ENCODE data around the gene HYDIN.

The HYDIN gene

DNA sequence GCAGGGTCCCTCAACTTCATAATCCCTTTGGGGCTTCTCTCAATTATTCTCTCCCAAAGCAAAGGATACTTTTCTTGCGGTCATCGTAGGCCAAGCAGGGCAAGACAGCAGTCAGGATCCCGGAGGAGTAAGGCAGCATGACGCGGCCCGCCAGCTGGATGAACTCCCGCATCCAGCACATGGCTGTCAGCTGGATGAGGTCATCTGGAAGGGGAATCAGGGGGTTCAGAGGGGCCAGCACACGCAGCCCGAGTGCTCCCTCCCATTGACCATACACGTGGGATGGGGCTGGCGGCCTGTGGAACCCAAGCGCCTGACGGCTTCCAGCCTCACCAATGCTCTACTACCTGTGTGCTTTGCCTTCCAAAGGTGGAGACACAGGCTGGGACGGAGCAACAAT, 448.7 kb downstream of the HYDIN start:
- DNase-seq, result no peak

DNA sequence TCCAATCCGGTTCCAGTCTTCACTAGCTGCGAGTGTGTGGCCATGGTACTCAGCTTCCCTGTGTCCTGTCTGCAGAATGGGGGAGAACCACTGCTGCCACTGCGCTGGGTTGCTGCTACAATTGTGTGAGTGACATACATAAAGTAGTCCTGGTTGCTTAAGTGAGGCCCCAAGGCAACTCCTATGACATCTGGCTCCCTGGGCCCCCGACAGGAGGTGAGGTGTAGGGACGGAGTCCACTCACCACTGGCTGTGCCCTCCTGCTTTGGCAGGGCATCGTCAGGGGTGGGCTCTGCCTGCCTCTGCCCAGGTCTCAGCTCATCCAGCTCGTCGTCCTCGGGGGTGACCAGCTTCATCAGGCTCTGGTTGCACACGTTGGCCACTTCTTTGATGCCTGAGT, 450.0 kb downstream of the HYDIN start:
- DNase-seq, result no peak

- DNase-seq, result no peak
Measured at GRCh38 chr16:70779361-70779760, 451.2 kb downstream of the HYDIN start.

DNA sequence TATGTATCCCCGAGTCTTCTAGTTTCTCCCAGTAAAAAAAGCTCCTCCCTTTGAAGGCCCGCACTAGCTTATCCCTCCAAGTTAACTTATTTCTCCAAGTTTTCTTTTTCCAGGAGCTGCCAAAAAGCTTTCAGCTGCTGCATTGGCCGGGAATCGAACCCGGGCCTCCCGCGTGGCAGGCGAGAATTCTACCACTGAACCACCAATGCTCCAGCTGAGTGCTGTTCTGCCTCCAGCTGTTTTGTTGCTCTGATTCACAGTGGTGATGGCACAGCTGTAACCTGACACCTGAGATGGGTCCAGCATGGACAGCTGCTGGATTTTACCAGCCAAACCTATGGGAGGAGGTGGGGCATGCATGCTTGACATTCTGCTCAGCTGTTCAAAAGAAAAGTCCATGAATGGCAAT, 451.6 kb downstream of the HYDIN start:
- DNase-seq, result peak; percentile 1

- no peak for DNase-seq
Measured at GRCh38 chr16:70777973-70778406, 452.5 kb downstream of the HYDIN start.

- DNase-seq, result no peak
Measured at GRCh38 chr16:70777496-70777895, 453.0 kb downstream of the HYDIN start.

GRCh38 chr16:70775399-70775798, 455.1 kb downstream of the HYDIN start:
- DNase-seq, result no peak

DNA sequence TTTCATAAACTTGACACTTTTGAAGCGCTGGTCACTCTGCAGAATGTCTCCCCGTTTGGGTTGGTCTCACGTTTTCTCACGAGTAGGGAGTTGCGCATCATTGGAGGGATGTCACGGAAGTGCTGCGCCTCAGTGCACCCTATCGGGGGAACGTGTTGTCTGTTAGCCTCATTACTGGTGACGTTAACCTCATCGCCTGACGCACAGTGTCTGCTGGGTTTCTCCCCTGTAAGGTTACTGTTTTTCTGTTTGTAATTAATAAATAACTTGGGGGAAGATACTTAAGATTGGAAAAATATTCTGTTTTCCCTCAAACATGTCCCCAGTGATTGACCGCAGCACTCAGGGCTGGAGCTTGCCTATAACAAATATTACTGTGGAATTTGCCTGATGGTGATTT, 456.3 kb downstream of the HYDIN start:
- DNase-seq, result no peak

DNA sequence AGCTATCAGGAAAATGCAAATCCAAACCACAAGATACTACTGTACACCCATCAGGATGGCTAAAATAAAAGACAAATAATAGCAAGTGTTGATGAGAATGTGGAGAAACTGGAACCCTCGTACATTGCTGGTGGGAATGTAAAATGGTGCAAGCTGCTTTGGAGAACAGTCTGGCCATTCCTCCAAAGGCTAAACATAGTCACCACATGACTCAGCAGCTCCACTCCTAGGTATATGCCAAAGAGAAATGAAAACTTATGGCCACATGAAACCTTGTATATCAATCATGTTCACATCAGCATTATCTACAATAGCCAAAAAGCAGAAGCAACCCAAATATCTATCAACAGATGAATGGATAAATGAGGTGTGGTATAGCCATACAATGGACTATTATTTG, 458.0 kb downstream of the HYDIN start:
- DNase-seq, result no peak

DNA sequence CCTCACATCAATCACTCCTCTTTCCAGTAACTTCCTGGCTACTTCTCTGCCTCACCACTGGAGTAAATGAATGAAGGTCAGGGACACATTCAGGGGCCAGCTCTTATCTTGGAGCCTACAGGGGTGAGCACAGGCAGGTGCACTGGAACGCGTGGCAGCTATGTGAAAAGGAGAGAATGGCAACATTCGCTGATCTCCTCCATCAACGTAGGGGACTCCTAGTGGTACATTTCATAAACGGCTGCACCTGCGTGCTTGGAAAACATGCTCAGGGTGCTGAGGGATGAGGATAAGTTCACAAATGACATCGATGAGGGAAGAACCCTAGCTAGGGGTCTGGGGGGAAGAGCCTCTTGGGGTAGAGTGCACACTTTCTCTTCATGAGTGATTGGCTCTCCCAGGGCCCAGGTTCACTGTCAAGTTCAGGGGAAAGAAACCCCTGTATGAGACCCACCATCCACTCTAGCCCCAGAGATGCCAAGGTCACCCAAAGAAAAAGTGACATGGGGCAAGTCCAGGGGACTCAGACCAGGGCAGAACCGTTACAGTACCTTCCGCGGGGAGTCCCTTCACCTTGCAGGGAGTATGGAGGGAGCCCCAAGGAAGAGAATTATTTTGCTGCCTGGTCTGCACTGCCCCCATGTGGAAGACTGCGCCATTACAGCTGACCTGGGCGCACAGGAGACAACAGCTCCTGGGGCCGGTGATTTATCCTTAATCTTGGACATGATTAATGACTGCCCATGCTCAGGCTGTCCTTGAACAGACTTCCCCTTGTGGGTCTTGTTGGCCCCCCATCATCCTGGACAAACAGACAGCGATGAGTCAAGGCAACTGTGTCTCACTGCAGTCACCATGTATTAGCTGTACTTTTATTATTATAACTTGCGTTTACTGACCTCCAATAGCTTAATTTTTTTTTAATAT, 459.6 kb downstream of the HYDIN start:
- DNase-seq, result no peak

DNA sequence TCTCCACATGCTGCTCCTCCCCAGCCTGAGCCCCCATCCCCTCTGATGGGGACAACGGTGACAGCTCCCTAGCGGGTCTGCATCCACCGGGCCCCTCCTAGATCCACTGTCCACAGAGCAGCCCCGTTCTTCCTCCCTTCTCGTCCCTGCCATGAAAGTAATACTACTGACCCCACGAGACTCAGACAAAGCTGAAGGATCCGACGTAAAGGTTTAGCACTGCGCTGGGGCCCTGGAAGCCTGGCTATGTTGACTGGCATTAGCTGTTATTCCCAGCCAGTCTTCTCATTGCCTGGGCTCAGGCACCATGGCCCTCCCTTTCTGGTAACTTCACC, 460.3 kb downstream of the HYDIN start:
- DNase-seq, result no peak

DNA sequence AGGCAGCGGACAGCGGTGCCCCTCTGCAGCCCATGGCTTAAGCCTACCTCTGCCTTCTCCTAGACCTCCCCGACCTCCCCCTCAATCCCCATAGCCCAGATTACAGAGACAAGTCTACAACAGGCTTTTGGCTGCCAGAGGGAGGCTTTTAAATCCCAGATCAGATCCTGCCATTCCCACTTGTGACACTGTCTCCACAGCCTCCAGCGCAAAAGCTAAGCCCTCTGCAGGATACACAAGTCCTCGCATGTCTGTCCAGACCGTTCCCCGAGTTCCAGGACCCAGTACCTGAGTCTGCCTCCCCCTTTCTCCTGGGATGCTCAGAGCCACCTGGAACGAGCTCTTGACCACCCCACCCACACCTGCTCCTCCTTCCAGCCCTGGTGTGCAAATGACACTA, 460.8 kb downstream of the HYDIN start:
- DNase-seq, result no peak

DNA sequence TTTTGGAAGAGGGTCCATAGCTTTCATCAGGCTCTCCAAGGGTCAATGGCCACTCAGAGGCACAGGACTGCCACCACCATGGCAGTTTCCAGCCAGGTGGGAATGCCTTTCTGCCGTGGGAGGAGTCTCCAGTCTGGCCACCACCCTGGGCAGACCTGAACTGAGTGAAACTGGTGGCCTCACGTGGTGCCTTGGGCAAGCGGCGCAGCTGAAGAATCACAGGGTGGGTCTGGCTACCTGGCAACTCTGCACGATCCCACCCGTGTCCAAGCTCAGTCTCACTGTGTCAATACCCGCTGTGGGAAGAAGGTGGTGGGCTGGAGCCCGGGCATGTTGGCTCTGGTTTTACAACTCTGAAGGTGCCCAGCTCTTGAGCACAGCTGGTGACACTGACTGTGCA, 461.4 kb downstream of the HYDIN start:
- no peak for DNase-seq

- no peak for DNase-seq
Measured at GRCh38 chr16:70768203-70768580, 462.3 kb downstream of the HYDIN start.

DNA sequence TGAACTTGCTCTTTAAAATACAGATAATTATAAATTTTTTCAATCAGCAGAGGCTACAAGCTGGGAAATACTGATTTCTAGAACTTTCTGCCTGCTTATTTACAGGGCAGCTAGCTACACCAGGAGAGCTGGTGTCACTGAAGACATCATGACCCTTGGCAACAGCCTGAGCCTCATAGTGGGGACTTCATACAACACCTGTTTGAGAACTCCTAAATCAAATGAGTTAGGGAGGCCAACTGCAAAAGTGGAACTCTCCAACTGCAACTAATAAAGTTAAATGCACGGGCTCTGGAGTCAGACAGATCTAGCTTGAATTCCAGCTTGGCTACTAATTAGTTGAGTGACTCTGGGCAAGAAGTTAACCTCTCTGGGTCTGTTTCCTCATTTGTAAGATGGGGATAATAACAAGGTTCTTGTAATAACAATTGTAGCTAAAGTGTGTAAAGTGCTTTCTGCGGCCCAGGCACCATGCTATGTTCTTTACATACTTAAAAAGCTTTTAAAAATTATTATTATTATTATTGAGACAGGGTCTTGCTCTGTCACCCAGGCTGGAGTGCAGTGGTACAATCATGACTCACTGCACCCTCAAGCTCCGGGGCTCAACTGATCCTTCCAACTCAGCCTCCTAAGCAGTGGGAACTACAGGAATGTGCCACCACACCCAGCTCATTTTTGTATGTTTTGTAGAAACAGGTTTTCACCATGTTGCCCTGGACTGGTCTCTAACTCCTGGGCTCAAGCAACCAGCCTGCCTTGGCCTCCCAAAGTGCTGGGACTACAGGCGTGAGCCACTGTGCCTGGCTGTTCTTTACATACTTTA, 462.9 kb downstream of the HYDIN start:
- DNase-seq, result no peak

DNA sequence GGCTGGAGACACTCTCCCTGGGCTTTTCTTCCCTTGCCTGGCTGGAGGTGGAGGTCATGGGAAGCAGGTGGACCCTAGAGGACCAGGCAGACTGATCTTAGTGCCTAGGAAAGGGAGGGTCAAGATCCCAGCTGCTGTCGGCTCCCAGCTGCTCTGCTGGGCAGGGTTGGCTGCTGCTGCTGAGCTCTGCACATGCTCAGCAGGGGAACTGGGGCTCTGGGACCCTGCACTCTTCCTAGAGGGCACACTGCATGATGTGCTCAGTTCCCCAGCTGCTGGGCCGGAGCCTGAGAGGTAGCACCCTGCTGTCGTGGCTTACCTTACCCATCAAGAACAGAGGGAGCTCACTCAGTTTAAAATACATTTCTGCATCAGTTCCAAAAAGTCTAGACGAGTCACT, 463.9 kb downstream of the HYDIN start:
- no peak for DNase-seq

- DNase-seq, result no peak
Measured at GRCh38 chr16:70766176-70766575, 464.3 kb downstream of the HYDIN start.

- no peak for DNase-seq
Measured at GRCh38 chr16:70765491-70765890, 465.0 kb downstream of the HYDIN start.

- DNase-seq, result no peak
Measured at GRCh38 chr16:70764632-70765031, 465.9 kb downstream of the HYDIN start.

GRCh38 chr16:70760221-70760620, 470.3 kb downstream of the HYDIN start:
- DNase-seq, result no peak

DNA sequence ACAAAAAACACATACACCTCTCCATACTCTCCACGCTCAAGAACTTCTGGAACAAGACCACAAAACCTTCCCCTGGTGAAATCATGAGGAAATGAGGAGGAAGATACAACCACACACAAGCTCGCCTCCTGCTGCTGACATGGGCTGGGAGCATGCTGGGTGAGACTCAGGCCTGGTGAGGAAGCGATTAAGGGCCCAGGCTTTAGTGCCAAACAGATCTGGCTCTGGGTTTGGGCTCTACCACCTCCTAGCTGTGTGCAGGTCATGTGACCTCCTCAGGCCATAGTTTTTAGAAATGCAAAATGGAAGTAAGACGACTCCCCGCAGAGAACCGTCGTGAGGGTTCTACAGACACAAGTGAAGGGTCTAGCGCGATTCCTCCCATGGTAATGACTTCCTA, 470.9 kb downstream of the HYDIN start:
- DNase-seq, result no peak

- no peak for DNase-seq
Measured at GRCh38 chr16:70758786-70759185, 471.7 kb downstream of the HYDIN start.

Measured in NCI-H774 (cell line).